ENCODE results near the gene DYNC2LI1.

Gene DYNC2LI1

DNA sequence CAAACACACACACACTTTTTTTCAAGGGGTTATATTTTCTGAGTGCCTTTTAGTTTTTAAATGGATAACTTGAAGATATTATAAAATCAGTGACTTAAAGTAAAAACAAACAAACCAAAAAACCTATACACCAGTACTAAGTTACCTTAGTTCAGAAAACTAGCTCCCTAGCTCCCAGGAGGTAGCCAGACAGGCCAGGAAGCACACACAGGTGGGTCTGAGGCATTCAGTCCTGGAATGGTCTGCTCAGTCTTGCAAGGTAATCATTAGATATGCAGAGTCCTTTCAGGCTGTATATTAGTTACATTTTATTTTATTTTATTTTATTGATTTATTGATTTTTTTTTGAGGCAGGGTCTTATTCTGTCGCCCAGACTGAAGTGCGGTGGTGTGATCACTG, 10.7 kb upstream of the DYNC2LI1 start:
- no peak for DNase-seq (ENCODE audit: low spot score)

DNA sequence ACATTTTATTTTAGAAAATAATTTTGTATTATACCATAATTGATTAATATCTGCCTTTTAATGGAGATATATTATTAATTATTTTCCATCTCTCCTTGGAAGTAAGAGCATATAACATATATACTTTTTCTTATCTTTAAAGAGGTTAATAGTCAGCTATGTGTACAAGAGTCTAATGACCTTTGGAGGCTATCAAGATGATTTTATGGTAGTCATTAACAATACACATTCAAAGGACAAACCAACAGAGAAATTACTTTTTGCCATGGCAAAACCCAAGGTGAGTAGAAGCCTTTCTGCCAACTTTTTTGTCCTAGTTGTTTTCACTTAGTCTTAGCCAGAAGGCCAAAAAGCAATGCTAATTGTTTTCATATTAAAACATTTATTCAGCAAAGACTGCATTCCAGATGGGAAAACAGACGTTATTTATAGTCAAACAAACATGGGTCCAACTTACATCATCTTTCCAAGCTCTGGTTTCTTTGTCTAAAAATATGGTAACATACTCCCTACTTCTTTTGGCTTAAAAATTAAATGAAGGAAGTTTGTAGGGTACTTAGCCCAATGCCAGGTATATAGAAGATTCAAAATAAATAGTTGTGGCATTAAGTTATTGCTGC, 9.6 kb upstream of the DYNC2LI1 start:
- peak; percentile 12 for DNase-seq (ENCODE audit: low spot score)

DNA sequence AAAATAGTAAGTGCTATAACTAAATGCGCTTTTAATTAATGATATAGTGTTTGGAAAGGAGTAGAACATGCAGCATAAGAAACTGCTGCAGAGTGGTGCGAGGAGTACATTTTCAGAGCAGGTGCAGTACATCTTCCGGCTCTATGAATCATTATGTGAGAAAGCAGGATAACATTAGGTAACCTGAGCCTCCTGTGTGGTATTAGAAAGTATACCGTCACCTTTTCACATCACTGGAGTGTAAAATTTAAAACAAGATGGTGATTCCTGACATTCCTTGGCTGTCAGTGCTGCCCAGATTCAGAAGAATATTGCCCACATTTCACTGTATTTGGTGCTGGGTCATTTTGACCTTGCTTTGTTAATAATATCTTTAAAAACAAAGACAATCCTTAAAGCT, 7.8 kb upstream of the DYNC2LI1 start:
- no peak for DNase-seq (ENCODE audit: low spot score)

DNA sequence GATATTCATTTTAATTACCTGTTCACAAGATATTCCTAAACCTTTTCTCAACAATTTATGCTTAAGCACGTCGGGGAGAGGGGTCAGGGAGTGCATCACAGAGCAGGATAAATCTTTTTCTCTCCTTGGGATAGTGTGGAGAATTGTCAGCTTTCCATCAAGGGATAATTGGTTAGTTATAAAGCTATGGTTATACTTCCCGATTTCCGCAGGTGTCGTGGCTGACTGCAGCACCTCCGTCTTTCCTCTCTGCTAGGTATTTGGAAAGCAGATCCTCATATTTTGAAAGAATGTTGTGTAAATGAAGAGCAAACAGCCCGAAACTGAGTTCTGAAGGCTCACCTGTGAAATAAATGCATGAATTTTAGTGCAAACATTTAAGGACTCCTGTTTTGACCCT, 778 bp downstream of the DYNC2LI1 start:
- no peak for DNase-seq (ENCODE audit: low spot score)

DNA sequence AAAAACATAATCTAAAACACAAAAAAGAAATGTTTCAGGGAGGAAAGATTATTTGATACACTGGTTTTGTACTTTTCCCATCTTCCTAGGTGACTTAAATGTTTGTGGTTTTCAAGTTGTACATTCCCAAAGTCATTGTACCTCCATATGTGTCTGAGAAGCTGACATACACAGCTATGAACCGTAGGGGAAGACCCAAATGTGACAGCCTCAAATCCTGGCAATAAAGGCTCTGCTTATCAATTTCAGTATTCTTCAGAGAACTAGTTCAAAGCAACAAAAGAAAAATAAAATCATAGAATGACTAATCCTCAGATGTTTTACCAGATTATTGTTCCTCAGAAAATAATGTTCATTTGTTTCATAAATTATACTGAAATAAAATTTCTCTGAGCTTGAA, 2.5 kb downstream of the DYNC2LI1 start:
- no peak for DNase-seq (ENCODE audit: low spot score)

DNA sequence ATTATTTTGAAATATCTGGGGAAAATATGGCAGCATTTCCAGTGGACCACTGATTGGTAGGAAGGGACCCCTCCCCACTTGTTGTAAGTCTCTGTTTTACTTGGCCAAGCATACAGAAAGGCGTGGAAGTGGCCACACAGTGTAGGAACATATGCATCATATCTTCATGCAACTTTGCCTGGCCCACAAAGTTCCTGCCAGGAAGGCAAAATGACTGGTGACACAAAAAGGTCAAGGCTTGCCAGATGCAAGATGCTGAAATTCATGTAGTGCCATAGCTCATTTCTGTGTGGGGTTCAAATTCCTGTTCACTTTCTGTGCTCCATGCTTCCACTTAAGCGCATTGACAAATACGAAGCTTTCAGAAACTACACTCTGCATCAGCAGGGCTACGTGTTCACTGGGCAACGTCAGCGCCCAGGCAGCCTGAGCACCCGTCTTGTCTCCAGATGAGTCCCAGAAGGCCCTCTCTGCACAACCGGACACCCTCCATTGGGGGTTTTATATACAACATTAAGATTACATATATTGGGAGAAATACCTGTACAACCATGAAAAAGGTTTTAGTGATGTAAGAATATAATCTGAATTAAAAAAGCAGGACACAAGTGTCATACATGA, 3.6 kb downstream of the DYNC2LI1 start:
- no peak for DNase-seq (ENCODE audit: low spot score)

DNA sequence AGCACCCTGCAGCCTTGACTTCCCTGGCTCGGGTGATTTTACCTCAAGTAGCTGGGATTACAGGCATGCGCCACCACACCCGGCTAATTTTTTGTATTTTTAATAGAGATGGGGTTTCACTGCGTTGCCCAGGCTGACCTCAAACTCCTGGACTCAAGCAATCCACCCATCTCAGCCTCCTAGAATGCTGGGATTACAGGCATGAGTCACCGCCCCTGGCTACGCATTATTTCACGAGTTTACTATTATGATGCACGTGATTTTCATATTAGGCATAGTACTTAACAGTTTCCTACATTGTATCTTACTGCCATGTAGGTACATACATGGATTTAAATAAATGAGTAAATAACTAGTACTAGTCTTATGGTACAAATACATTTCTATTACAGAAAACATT, 4.4 kb downstream of the DYNC2LI1 start:
- no peak for DNase-seq (ENCODE audit: low spot score)

DNA sequence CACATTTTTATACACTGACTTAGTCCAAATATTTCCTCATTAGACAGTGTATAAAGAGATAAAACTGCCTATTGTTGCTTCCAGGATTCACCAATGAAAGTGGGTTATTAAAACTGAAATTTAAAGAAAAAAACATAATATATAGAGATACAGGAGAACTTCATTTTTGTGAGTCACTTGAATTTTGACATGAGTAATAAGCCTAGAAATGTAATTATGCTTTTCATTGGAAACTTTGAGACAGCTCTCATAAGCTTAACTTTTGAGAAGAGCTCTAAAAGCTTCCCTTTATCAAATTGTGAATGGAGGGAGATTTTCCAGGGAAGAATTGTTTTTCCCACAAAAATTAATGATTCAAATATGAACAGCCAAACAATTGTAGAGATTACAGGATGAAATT, 14.1 kb downstream of the DYNC2LI1 start:
- DNase-seq (ENCODE audit: low spot score), result no peak

DNA sequence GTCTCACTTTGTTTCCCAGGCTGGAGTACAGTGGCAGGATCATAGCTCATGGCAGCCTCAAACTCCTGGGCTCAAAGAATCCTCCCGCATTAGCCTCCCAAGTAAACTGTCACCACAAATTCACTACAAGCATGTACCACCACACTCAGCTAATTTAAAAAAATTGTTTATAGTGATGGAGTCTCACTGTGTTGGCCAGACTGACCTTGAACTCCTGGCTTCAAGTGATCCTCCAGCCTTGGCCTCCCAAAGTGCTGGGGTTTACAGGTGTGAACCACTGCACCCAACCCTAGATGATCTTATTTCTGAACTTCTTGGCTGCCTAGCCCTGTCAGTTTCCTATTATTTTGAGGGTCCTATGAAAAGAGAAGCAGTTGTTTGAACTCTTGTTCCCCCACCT, 14.8 kb downstream of the DYNC2LI1 start:
- no peak for DNase-seq (ENCODE audit: low spot score)

DNA sequence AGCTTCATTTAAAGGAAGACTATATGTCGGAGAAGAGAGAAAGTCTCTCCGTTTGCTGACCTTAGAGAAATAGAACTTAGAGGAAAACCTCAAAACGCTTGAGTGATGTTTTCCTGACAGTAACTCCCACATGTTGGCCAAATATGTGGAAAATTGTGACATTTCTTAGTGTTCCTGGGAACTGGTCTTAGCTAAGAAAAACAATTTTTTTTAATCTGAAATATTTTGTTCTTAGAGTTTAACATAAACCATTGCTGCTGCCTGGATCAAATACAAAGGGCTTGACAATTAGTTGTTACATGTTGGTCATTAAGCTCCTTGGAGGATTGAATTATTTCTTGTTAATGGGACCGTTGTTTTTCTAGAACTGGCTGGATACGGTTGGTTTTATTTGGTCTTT, 16.3 kb downstream of the DYNC2LI1 start:
- DNase-seq (ENCODE audit: low spot score), result no peak

DNA sequence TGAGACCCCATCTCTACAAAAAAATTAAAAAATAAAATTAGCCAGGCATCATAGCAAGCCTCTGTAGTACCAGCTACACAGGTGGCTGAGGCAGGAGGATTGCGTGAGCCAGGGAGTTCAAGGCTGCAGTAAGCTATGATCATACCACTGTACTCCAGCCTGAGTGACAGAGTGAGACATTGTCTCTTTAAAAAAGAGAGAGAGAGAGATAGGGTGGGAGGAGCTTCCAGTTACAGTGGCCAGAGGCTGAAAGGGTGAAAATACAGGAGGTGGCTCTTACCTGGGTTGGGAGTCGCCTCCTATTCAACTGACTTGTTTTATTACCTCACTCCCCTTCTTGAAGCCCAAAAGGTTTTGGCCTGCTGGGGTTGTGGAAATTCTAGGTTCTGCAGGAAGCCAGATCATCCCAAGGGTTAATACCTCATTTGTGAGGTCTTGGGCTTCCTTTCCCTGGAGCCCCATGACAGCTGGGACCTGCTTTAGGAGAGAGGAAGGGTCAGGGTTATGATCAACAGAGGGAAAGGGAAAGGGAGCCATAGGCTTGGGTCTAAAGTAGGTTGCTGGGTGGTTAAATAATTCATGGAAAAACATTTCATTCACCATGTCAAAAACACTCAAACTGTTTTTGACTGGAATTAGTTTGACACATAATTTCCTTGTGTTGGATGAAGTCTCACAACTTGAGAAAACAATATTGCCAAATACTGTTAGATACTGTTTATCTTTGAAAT, 17.4 kb downstream of the DYNC2LI1 start:
- no peak for DNase-seq (ENCODE audit: low spot score)

DNA sequence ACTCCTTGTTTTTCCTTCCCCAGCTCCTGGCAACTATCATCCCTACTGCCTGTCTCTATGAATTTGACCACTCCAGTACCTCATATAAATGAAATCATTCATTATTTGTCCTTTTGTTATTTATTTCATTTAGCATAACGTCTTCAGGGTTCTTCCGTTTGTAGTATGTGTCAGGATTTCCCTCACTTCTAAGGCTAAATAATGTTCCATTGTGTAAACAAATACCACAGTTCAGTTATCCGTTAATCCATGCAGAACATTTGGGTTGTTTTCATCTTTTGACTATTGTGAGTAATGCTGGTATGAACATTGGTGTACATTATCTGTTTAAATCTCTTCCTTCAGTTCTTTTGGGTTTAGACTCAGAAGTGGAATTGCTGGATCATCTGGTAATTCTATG, 18.8 kb downstream of the DYNC2LI1 start:
- no peak for DNase-seq (ENCODE audit: low spot score)

DNA sequence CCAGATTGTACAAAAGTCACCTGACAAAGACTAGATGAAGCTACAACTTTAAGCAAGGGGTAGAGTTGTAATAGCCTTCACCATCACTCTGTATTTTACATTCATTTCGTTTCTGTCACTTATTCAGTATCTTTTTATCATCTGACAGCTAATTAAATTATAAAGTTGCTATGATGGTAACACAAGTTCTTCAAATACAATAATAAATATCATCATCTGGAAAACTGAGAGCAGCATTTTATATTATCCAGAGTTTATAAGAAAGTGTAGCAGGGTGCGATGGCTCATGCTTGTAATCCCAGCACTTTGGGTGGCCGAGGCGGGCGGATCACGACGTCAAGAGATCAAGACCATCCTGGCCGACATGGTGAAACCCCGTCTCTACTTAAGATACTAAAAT, 21.1 kb downstream of the DYNC2LI1 start:
- DNase-seq (ENCODE audit: low spot score), result no peak

DNA sequence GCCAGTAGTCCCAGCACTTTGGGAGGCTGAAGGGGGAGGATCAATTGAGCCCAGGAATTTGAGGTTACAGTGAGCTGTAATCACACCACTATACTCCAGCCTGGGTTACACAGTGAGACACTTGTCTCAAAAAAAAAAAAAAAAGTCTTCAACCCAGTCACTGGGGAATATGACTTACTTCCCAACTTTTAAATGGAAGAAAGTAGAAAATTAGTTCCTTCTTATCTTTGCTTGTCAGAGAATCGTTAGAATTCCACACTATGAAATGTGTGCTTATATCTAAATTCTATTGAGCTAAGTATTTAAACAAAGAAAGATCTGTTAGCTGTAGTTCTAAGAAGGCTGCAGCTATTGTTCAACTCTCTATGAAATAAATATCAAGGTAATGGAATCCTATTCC, 22.4 kb downstream of the DYNC2LI1 start:
- DNase-seq (ENCODE audit: low spot score), result no peak

DNA sequence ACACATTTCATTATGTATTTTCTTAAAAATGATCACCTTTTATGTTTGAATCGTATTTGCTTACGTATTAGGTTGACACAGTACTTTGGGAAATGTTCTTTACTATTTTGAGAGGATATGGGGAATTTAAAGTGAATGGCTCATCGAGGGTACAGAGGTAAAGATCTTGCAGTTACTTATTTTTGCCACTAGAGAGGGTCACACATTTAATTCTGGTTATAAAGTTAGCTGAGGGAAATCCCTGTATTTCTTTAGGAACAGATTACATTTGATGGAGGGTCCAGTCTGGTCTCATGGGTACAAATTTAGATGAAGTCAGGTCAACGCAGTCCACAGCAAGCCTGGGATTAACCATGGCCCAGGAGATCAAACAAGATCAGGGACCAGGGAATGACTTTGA, 24.5 kb downstream of the DYNC2LI1 start:
- DNase-seq (ENCODE audit: low spot score), result no peak

DNA sequence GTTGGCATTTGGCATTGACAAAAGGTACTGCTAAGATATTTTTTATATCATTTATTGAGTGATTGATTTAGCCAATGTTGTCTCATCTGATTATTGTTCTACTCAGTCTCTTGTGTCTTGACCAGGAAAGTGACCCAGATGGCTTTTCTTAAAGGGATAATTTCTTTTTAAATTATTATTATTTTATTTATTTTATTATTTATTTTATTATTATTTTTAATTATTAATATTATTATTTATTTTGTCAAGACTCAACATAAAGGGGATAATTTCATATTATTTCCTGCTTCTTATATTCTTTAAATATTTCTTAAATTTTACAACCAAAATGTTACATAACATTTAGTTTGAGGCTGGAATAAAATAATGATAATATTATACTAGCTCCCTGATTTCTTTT, 27.1 kb downstream of the DYNC2LI1 start:
- no peak for DNase-seq (ENCODE audit: low spot score)

DNA sequence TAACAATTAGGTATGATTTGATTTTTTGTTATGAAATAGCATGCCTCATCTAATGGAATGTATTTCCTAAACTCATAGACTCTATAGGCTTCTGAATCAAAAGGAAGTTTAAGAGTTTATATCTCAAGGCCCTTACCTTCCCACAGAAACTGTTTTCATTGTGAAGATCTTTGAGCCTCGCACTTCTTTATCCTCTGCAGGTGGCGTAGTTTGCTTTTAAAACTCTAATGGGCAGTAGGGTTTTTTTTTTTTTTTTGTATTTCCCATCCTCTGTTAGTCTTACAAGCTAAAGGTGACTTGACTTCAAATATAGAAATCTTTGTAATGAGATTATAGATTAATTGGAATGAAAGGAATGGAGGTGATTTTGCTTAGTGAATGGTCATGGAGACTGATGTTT, 28.3 kb downstream of the DYNC2LI1 start:
- DNase-seq (ENCODE audit: low spot score), result no peak

DNA sequence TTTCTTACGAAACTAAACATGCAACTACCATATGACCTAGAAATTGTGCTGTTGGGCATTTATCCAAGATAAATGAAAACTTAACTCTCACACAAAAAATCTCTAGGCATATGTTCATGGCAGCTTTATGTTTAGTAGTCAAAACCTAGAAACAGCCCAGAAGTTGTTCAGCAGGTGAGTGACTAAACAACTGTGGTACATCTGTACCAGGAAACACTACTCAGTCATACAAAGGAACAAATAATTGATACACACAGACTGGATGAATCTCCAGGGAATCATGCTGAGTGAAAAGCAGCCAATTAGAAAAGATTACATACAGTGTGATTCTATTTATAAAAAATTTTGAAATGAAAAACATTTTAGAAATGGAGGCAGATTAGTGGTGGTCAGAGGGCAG, 29.3 kb downstream of the DYNC2LI1 start:
- DNase-seq (ENCODE audit: low spot score), result no peak

DNA sequence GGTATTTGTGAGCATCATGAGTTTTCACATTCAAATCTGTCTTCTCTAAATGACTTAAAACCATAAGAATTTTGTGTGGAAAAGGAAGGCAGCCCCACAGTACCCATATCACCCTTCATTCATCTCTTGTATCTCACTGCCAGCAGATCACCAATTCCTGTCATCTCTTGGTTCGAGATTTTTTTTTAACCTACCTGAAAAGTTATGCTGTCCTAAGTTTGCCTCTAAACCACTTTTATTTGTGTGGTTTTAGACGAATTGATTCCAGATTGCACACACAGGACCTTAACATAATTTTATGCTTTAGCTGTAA, 32.8 kb downstream of the DYNC2LI1 start:
- no peak for DNase-seq (ENCODE audit: low spot score)

DNA sequence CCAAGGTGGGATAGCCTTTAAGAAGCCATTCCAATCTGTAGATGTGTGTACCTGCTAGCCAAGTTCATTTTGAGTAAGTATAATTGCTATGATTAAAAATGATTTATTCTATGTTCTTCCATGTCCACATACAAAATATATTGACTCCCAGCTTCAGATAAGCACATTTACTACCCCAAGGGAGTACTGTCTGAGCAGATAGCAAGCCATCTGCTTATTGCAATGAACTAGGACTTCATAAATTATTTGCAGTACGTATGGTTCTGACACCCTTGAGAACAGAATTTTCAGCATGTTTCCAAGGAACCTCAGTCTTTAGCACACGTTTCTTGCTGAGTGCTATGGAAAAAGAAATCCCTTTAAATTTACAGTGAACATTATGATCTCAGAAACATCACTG, 36.6 kb downstream of the DYNC2LI1 start:
- DNase-seq (ENCODE audit: low spot score), result no peak

DNA sequence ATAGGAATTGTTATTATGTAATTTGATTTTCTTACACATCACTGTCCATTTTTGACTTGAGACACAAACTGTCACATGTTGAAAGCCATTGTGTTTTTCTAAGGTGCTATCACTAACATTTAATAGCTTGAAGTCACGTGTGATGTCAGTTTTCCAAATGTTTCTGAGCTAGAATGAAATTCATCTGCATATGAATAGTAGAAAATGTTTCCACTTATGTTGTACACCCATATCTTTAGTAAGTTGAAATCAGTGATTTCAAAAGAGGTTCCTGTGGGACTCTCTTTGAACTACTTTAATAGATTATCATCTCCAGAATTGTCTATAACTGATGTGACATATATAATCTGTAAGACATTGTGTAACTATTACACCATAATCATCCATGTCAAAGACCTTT, 37.0 kb downstream of the DYNC2LI1 start:
- no peak for DNase-seq (ENCODE audit: low spot score)

DNA sequence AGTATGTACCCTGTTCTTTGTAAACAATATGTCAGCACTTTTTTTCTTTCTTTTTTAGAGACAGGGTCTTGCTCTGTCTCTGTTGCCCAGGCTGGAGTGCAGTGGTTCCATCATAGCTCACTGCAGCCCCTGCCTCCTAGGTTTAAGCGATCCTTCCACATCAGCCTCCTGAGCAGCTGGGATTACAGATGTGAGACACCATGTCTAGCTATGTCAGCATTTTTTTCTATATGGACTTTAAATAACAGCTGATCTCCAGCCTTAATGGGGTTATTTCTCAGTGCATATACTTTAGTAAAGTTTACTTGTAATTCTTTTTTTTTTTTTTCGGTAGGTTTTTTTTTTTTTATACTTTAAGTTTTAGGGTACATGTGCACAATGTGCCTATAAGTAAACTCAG, 38.2 kb downstream of the DYNC2LI1 start:
- DNase-seq (ENCODE audit: low spot score), result no peak

DNA sequence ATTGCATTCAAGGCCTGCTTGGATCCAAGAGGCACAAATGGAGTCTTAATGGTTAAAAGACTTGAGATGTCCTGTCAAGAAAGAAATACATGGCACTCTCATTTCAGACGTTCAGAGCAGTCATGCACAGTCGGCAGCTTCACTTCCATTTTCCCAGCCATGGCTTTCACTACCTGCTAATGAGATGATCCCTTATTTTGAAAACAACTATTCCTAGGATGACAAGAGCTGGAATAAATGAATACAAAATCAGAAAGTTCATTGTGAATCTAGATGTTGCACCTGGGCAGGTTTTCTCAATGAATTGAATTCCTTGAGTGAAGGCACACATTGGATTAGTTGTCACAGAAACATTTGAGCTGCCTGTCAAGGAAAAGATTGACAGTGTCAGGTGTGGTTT, 39.1 kb downstream of the DYNC2LI1 start:
- DNase-seq (ENCODE audit: low spot score), result no peak

DNA sequence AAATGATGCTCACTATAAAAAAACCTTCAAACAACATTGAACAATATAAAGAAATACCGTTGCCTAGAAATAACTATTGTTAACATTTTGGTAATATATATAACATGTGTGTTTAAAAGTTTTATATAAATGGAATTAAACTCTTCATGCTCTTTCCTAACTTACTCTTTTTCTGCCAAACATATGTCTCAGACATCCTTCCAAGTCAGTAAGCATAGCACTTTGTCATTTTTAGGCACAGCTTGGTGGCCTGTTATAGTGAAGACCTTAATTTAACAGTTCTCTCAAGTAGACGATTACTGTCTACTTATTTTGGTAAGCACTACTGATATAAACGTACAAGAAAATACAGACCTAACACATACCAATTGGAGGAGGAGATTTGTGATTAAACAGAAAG, 40.9 kb downstream of the DYNC2LI1 start:
- no peak for DNase-seq (ENCODE audit: low spot score)
